VCaP (cell line): ENCODE results near the gene TMC7.
"Not testable (repeated sequence)": the region's sequence is repeated elsewhere in the genome, so short reads cannot be mapped to it uniquely, and the experiment has no call there.

Experiments
- H3K27ac ChIP-seq: fragments of 450-650 bp; 2 replicates; pipeline ENCODE4 v1.5.1; 2017
- CTCF ChIP-seq: fragments of 450-650 bp; conservative IDR thresholded peaks from 2 replicates; pipeline ENCODE4 v1.5.1; 2017; ENCODE audit warnings: mild to moderate bottlenecking, moderate library complexity

Gene TMC7

GRCh38 chr16:18996536-18996935 is 12.8 kb downstream of the TMC7 start:
- not testable (repeated sequence) for H3K27ac ChIP-seq

GRCh38 chr16:18997001-18997400 is 13.3 kb downstream of the TMC7 start:
- H3K27ac ChIP-seq = not testable (repeated sequence)

- no peak overlapping the region for H3K27ac ChIP-seq
- no peak for TF ChIP-seq CTCF
Observed at GRCh38 chr16:18999045-18999393, 15.3 kb downstream of the TMC7 start.

- H3K27ac ChIP-seq = no peak overlapping the region
- TF ChIP-seq CTCF = no peak
Observed at GRCh38 chr16:19001788-19002187, 18.1 kb downstream of the TMC7 start.

- no peak overlapping the region for H3K27ac ChIP-seq
- no peak for TF ChIP-seq CTCF
Observed at GRCh38 chr16:19003935-19004334, 20.2 kb downstream of the TMC7 start.

GRCh38 chr16:19005561-19006445 is 22.1 kb downstream of the TMC7 start:
- TF ChIP-seq CTCF = no peak
- no peak overlapping the region for H3K27ac ChIP-seq

GRCh38 chr16:19006446-19007315 is 22.9 kb downstream of the TMC7 start:
- TF ChIP-seq CTCF = no peak
- H3K27ac ChIP-seq = no peak overlapping the region

- no peak for TF ChIP-seq CTCF
- H3K27ac ChIP-seq = no peak overlapping the region
Observed at GRCh38 chr16:19008245-19009169, 24.8 kb downstream of the TMC7 start.
